K562 (cell line): ENCODE data around the gene CDH6. TPM values are rescaled to one million over a fixed set of nuclear protein-coding genes. Genes with fewer than 3 reads are reported as not detected.

Experiments
- ATAC-seq: fragments of 200-7000 bp; cut with Tn5 transposase; 3 replicates; pipeline ENCODE4 v1.9.1; 2020; ENCODE audit warnings: moderate library complexity
- BruUV-seq: library from RNA; stranded (reverse); fragments of 400-500 nt; replicated peaks from 2 replicates; lab custom pipeline; 2021; lab: Mats Ljungman, UMichigan
- CTCF ChIA-PET: fragments of 300-600 bp; formaldehyde crosslinking; extraction: SDS; loops from one replicate; lab custom pipeline; 2021; ENCODE audit warnings: low intra/inter-chr PET ratio; lab: Yijun Ruan, JAX
- POLR2A ChIA-PET: fragments of 300-600, 350-650 bp; sonication (Branson Sonifier 250); formaldehyde crosslinking; extraction: SDS; loops from one replicate; lab custom pipeline; 2021; ENCODE audit warnings: antibody characterized with exemption, inconsistent platforms; lab: Yijun Ruan, JAX
- DNase-seq, 4 experiments: peaks; one replicate each; pipeline versions ENCODE4 v3.0.0 to v3.0.0-alpha.2; 2011 to 2018; ENCODE audit warnings: low spot score in 3 of 4, mixed read lengths in 3 of 4; ENCODE audit errors: extremely low read depth in 1 of 4
- FAIRE-seq: peaks from 2 replicates; lab custom pipeline; 2011; peaks lifted over from hg19 to GRCh38; lab: Jason Lieb, UNC
- H2AFZ ChIP-seq: 2 replicates; pipeline ENCODE4 v1.6.0; 2011; ENCODE audit warnings: low read depth, low read length, control low read depth, inconsistent platforms
- H3K27ac ChIP-seq: fragments of 200-600 bp; 3 replicates; pipeline ENCODE4 v1.8.0; 2011; ENCODE audit warnings: low read depth, mild to moderate bottlenecking, control low read depth, inconsistent platforms, low read length, moderate library complexity, mixed read lengths; ENCODE audit errors: extremely low read depth
- H3K27me3 ChIP-seq, 2 experiments: fragments of 300-600 bp in 1 of 2; 2 replicates in 1 of 2; 3 replicates in 1 of 2; pipeline versions ENCODE4 v1.6.0 to v1.8.0; 2011; ENCODE audit warnings: inconsistent platforms in 2 of 2, low read length in 2 of 2, mild to moderate bottlenecking in 1 of 2, mixed read lengths in 1 of 2, moderate library complexity in 1 of 2; ENCODE audit not compliant: control insufficient read depth in 2 of 2, insufficient read depth in 2 of 2
- H3K36me3 ChIP-seq: fragments of 300-600 bp; 3 replicates; pipeline ENCODE4 v1.8.0; 2011; ENCODE audit warnings: mild to moderate bottlenecking, low read length, inconsistent platforms; ENCODE audit not compliant: control insufficient read depth, insufficient read depth
- H3K4me1 ChIP-seq, 2 experiments: fragments of 200-600 bp in 1 of 2; replicated peaks in 1 of 2; 2 replicates in 1 of 2; 3 replicates in 1 of 2; pipeline versions ENCODE4 v1.5.1 to v1.8.0; 2011; ENCODE audit warnings: inconsistent platforms in 2 of 2, low read length in 2 of 2, mild to moderate bottlenecking in 1 of 2, mixed read lengths in 1 of 2, moderate library complexity in 1 of 2; ENCODE audit not compliant: control insufficient read depth in 2 of 2, insufficient read depth in 2 of 2
- H3K4me2 ChIP-seq: 2 replicates; pipeline ENCODE4 v1.6.1; 2011; ENCODE audit warnings: low read length, control low read depth, inconsistent platforms, mixed read lengths; ENCODE audit not compliant: insufficient read depth
- H3K4me3 ChIP-seq: fragments of 200-600 bp; sonication (generic), shearing (Covaris generic); 2 replicates; pipeline ENCODE4 v1.5.1; 2016; ENCODE audit warnings: control low read depth, inconsistent platforms
- H3K79me2 ChIP-seq: fragments of 200-600 bp; 3 replicates; pipeline ENCODE4 v1.8.0; 2011; ENCODE audit warnings: low read length, inconsistent platforms; ENCODE audit not compliant: control insufficient read depth, insufficient read depth
- H3K9ac ChIP-seq, 2 experiments: 2 replicates each; pipeline versions ENCODE4 v1.6.0 to v1.6.1; 2011; ENCODE audit warnings: low read depth in 2 of 2, low read length in 2 of 2, control low read depth in 1 of 2, inconsistent platforms in 1 of 2, mild to moderate bottlenecking in 1 of 2, mixed read lengths in 1 of 2; ENCODE audit not compliant: insufficient read depth in 1 of 2
- H3K9me1 ChIP-seq: one replicate; pipeline ENCODE4 v1.6.0; 2011; ENCODE audit warnings: inconsistent platforms, mild to moderate bottlenecking, low read length, moderate library complexity; ENCODE audit not compliant: control insufficient read depth, insufficient read depth
- H3K9me3 ChIP-seq: replicated peaks from 2 replicates; pipeline ENCODE4 v1.5.1; 2011; ENCODE audit warnings: low read depth, low read length, inconsistent platforms; ENCODE audit not compliant: control insufficient read depth, insufficient read depth
- H4K20me1 ChIP-seq: replicated peaks from 2 replicates; pipeline ENCODE4 v1.6.1; 2011; ENCODE audit warnings: low read length, inconsistent platforms, mixed read lengths; ENCODE audit not compliant: control insufficient read depth, insufficient read depth
- BHLHE40 ChIP-seq: IDR thresholded peaks from 2 replicates; pipeline ENCODE4 v1.6.1; 2011; ENCODE audit warnings: low read length, improper control_type of control experiment
- CREB5 ChIP-seq: fragments of 250-450 bp; sonication (Bioruptor Pico); IDR thresholded peaks from 2 replicates; pipeline ENCODE4 v1.5.0; 2020; ENCODE audit warnings: mild to moderate bottlenecking
- CTCF ChIP-seq, 3 experiments: IDR thresholded peaks in 2 of 3; conservative IDR thresholded peaks in 1 of 3; 2 replicates each; pipeline ENCODE4 v1.5.1; 2011 to 2012; ENCODE audit warnings: low read length in 3 of 3, mild to moderate bottlenecking in 3 of 3, control low read depth in 2 of 3, improper control_type of control experiment in 1 of 3, inconsistent platforms in 1 of 3, low read depth in 1 of 3, mixed read lengths in 1 of 3, moderate library complexity in 1 of 3; ENCODE audit not compliant: insufficient read depth in 2 of 3
- E2F6 ChIP-seq, 2 experiments: IDR thresholded peaks; 2 replicates each; pipeline ENCODE4 v1.6.1; 2011; ENCODE audit warnings: borderline replicate concordance in 1 of 2, control low read depth in 1 of 2, low read depth in 1 of 2, low read length in 1 of 2, mild to moderate bottlenecking in 1 of 2, mixed read lengths in 1 of 2, moderate library complexity in 1 of 2; ENCODE audit not compliant: insufficient read depth in 1 of 2, insufficient read length in 1 of 2, poor library complexity in 1 of 2, severe bottlenecking in 1 of 2; ENCODE audit errors: extremely low read depth in 1 of 2
- FOXA3 ChIP-seq, 2 experiments: fragments of 450-650 bp in 1 of 2; sonication (generic) in 1 of 2; formaldehyde crosslinking; IDR thresholded peaks in 1 of 2; conservative IDR thresholded peaks in 1 of 2; 2 replicates each; pipeline versions ENCODE4 v1.4.0 to v1.8.0; 2020 to 2022; ENCODE audit warnings: mild to moderate bottlenecking in 2 of 2, missing genetic modification reagents in 1 of 2
- MITF ChIP-seq: IDR thresholded peaks from 2 replicates; pipeline ENCODE4 v1.6.1; 2014; ENCODE audit warnings: antibody characterized with exemption
- NCOA6 ChIP-seq: fragments of 450-650 bp; IDR thresholded peaks from 2 replicates; pipeline ENCODE4 v1.6.1; 2017; ENCODE audit warnings: mild to moderate bottlenecking
- RAD21 ChIP-seq, 2 experiments: fragments of 250-450 bp in 1 of 2; fragments of 450-650 bp in 1 of 2; sonication (Bioruptor Pico) in 1 of 2; formaldehyde crosslinking in 1 of 2; IDR thresholded peaks in 1 of 2; conservative IDR thresholded peaks in 1 of 2; 2 replicates each; pipeline versions ENCODE4 v1.4.0 to v1.8.0; 2020 to 2022; ENCODE audit warnings: mild to moderate bottlenecking in 2 of 2, moderate library complexity in 1 of 2
- RAD51 ChIP-seq: fragments of 450-650 bp; IDR thresholded peaks from 2 replicates; pipeline ENCODE4 v1.7.1; 2016; ENCODE audit warnings: low read depth, mild to moderate bottlenecking, borderline replicate concordance
- RFX5 ChIP-seq: IDR thresholded peaks from 2 replicates; pipeline ENCODE4 v1.6.1; 2011; ENCODE audit warnings: low read depth, mild to moderate bottlenecking, improper control_type of control experiment, low read length
- TEAD1 ChIP-seq, 2 experiments: fragments of 450-650 bp in 1 of 2; sonication (generic) in 1 of 2; formaldehyde crosslinking; IDR thresholded peaks; 2 replicates each; pipeline versions ENCODE4 v1.4.0 to v1.8.0; 2020 to 2022; ENCODE audit warnings: mild to moderate bottlenecking in 2 of 2, missing genetic modification reagents in 1 of 2
- USF2 ChIP-seq: sonication (generic); formaldehyde crosslinking; IDR thresholded peaks from 2 replicates; pipeline ENCODE4 v1.5.0; 2020; ENCODE audit warnings: missing genetic modification reagents
- ZZZ3 ChIP-seq: fragments of 450-650 bp; IDR thresholded peaks from 2 replicates; pipeline ENCODE4 v1.6.1; 2016; ENCODE audit warnings: antibody characterized with exemption, mild to moderate bottlenecking, moderate library complexity
- WGBS: fragments of 100-300 bp; shearing (Covaris generic); methylation state at CpG from one replicate; pipeline ENCODE4 v1.1.6; 2016; ENCODE audit warnings: low coverage, mixed read lengths; ENCODE audit not compliant: insufficient coverage; ENCODE audit errors: missing lambda C conversion rate; 5-methylcytosine and 5-hydroxymethylcytosine counted together
- in situ Hi-C: fragments of 300-500 bp; cut with MboI; formaldehyde crosslinking; loops from 4 replicates; pipeline ENCODE4 v1.15.0; 2018; ENCODE audit warnings: inconsistent platforms, mixed read lengths
- intact Hi-C: fragments of 100-400 bp; cut with micrococcal nuclease; formaldehyde crosslinking; loops from 2 replicates; pipeline ENCODE4 v1.14.2; 2022
- polyA plus RNA-seq, 8 experiments: library from polyadenylated mRNA; depleted of rRNA in 4 of 8; stranded (reverse) in 5 of 8; unstranded in 3 of 8; fragments of >200 nt; fragmentation: Nextera tagmentation in 2 of 8; fragmentation: Illumina TruSeq in 1 of 8; extraction: Ambion mirVana in 2 of 8; extraction: Trizol in 1 of 8; gene quantifications; 2 replicates each; pipeline versions ENCODE4 v1.2.1 to v1.2.3, GENCODE V29; 2011 to 2014; ENCODE audit warnings: inconsistent platforms in 1 of 8, missing spikeins in 1 of 8
- total RNA-seq, 7 experiments: library from RNA; depleted of rRNA in 6 of 7; stranded (reverse); fragments of >200 nt in 6 of 7; fragmentation: Illumina TruSeq in 2 of 7; extraction: Trizol in 2 of 7; gene quantifications; 2 replicates each; pipeline versions ENCODE4 v1.2.1 to v1.2.3, GENCODE V29; 2011 to 2021; ENCODE audit warnings: low replicate concordance in 1 of 7

Gene CDH6
- total and polyA plus RNA-seq, 9 of the 15 experiments (the other 6 are each of a cell fraction or from before 2014, with no cell fraction given): not detected

GRCh38 chr5:31317665-31318064 lies 124.2 kb downstream of the CDH6 start:
- no TSS peak for BruUV-seq
- CTCF ChIA-PET: no interaction called here
- TF ChIP-seq CTCF (IDR thresholded peaks at IDR 0.05 in 2 of 3, conservative IDR thresholded peaks at IDR 0.05 in 1 of 3; ENCODE audit: insufficient read depth in 2 of 3, low read depth in 1 of 3, low read length in 3 of 3) (peak; percentile 58 to 78 (median 59)), E2F6 (IDR thresholded peaks at IDR 0.05; ENCODE audit: borderline replicate concordance in 1 of 2, extremely low read depth in 1 of 2, insufficient read depth in 1 of 2, insufficient read length in 1 of 2, low read depth in 1 of 2, low read length in 1 of 2, poor library complexity in 1 of 2, severe bottlenecking in 1 of 2) (peak in 1 of 2 experiments; percentile 25), USF2 (peak; percentile 59), ZZZ3 (no peak), FOXA3 (CRISPR knock-in tag; conservative IDR thresholded peaks at IDR 0.05 in 1 of 2, IDR thresholded peaks at IDR 0.05 in 1 of 2) (peak in 1 of 2 experiments; percentile 35; a peak in 1 of 4 replicates), MITF (peak; percentile 54; the same call in 1 of the 2 replicates), CREB5 (CRISPR knock-in tag) (no peak), RAD21 (CRISPR knock-in tag; conservative IDR thresholded peaks at IDR 0.05 in 1 of 2, IDR thresholded peaks at IDR 0.05 in 1 of 2) (peak in 1 of 2 experiments; percentile 55; a peak in 2 of 4 replicates), NCOA6 (no peak), RFX5 (no peak), TEAD1 (CRISPR knock-in tag; IDR thresholded peaks at IDR 0.05) (peak; percentile 82 to 94), BHLHE40 (peak; percentile 82), RAD51 (peak; percentile 46)

More at GRCh38 chr5:31317665-31318064, 124.2 kb downstream of the CDH6 start:
- 1% methylated on average over 12 of the region's 13 CpGs for whole genome bisulfite sequencing
- FAIRE-seq: peak; percentile 65
- H3K27ac ChIP-seq: no peak overlapping the region
- no peak overlapping the region for H3K9ac ChIP-seq
- H3K36me3 ChIP-seq: no peaks in the 10 kb centered on the region
- no peaks in the 10 kb centered on the region for H3K9me1 ChIP-seq
- DNase-seq: peak; percentile 19 to 51 (median 32)
- no peaks in the 10 kb centered on the region for H4K20me1 ChIP-seq
- H3K4me2 ChIP-seq: peak overlapping the region; percentile 16; the same call in 1 of the 2 replicates
- no peaks in the 10 kb centered on the region for H3K4me1 ChIP-seq
- peaks cover 0 to 7% of the 10 kb centered on the region in 2 experiments; a peak in 1 of 5 replicates for H3K27me3 ChIP-seq
- intact Hi-C loops (no loop called here), in situ Hi-C loops (no loop called here)
- peak; percentile 99 for ATAC-seq
- H3K9me3 ChIP-seq: no peaks in the 10 kb centered on the region
- H3K79me2 ChIP-seq: no peaks in the 10 kb centered on the region
- POLR2A ChIA-PET: no interaction called here
- peak overlapping the region; percentile 8; the same call in 1 of the 2 replicates for H2AFZ ChIP-seq
- no peak overlapping the region for H3K4me3 ChIP-seq
